Panc1 (cell line): ENCODE data around the gene PRDM5. TPM values are rescaled to one million over a fixed set of nuclear protein-coding genes. Genes with fewer than 3 reads are reported as not detected.

Experiments
- ATAC-seq: fragments of 200-7000 bp; cut with Tn5 transposase; 2 replicates; pipeline ENCODE4 v1.9.1; 2020; ENCODE audit warnings: mild to moderate bottlenecking, moderate library complexity
- BruUV-seq: library from RNA; stranded (reverse); fragments of 400-500 nt; replicated peaks from 2 replicates; lab custom pipeline; 2021; lab: Mats Ljungman, UMichigan
- CTCF ChIA-PET: fragments of 300-600 bp; sonication (Branson Sonifier 250); formaldehyde crosslinking; loops from one replicate; lab custom pipeline; 2022; ENCODE audit warnings: antibody characterized with exemption; lab: Charles Lee
- POLR2A ChIA-PET: fragments of 300-600 bp; sonication (Branson Sonifier 250); formaldehyde crosslinking; loops from one replicate; lab custom pipeline; 2022; ENCODE audit warnings: antibody characterized with exemption; lab: Charles Lee
- DNase-seq: peaks from one replicate; pipeline ENCODE4 v3.0.0-alpha.2; 2010; ENCODE audit warnings: low read depth, low spot score
- H3K27ac ChIP-seq: 2 replicates; pipeline ENCODE4 v1.5.1; 2011; ENCODE audit warnings: mild to moderate bottlenecking, low read length, inconsistent platforms
- H3K27me3 ChIP-seq: fragments of 200-500 bp; sonication (Bioruptor generic); 2 replicates; pipeline ENCODE4 v1.6.0; 2014; ENCODE audit warnings: low read length, inconsistent platforms; ENCODE audit not compliant: control insufficient read depth, insufficient read depth
- H3K36me3 ChIP-seq: fragments of 200-500 bp; sonication (Bioruptor generic); 2 replicates; pipeline ENCODE4 v1.5.1; 2014; ENCODE audit warnings: inconsistent platforms, mild to moderate bottlenecking, low read length, moderate library complexity; ENCODE audit not compliant: control insufficient read depth, insufficient read depth
- H3K4me1 ChIP-seq: 2 replicates; pipeline ENCODE4 v1.5.1; 2011; ENCODE audit warnings: inconsistent platforms, mild to moderate bottlenecking, low read length, moderate library complexity; ENCODE audit not compliant: control insufficient read depth, insufficient read depth
- H3K4me3 ChIP-seq, 2 experiments: 2 replicates each; pipeline ENCODE4 v1.5.1; 2011 to 2012; ENCODE audit warnings: low read depth in 2 of 2, low read length in 2 of 2, mild to moderate bottlenecking in 2 of 2, inconsistent platforms in 1 of 2, moderate library complexity in 1 of 2
- H3K9me3 ChIP-seq: fragments of 200-500 bp; sonication (Bioruptor generic); 2 replicates; pipeline ENCODE4 v1.5.1; 2014; ENCODE audit warnings: low read depth, mild to moderate bottlenecking, inconsistent platforms, low read length, moderate library complexity; ENCODE audit not compliant: control insufficient read depth, insufficient read depth
- CTCF ChIP-seq: fragments of 450-650 bp; IDR thresholded peaks from 2 replicates; pipeline ENCODE4 v1.5.1; 2017; ENCODE audit warnings: mild to moderate bottlenecking
- POLR2AphosphoS5 ChIP-seq: IDR thresholded peaks from 2 replicates; pipeline ENCODE4 v1.6.1; 2012; ENCODE audit warnings: mild to moderate bottlenecking, low read depth, low read length, moderate library complexity
- REST ChIP-seq, 2 experiments: IDR thresholded peaks; 2 replicates each; pipeline ENCODE4 v1.6.1; 2011 to 2012; ENCODE audit warnings: low read depth in 2 of 2, control low read depth in 1 of 2, low read length in 1 of 2, mild to moderate bottlenecking in 1 of 2, moderate library complexity in 1 of 2; ENCODE audit not compliant: insufficient read depth in 1 of 2
- SIN3A ChIP-seq: IDR thresholded peaks from 2 replicates; pipeline ENCODE4 v1.6.1; 2012; ENCODE audit warnings: low read depth, mild to moderate bottlenecking, low read length, moderate library complexity, borderline replicate concordance; ENCODE audit not compliant: insufficient read depth
- TCF7L2 ChIP-seq: IDR thresholded peaks from 2 replicates; pipeline ENCODE4 v1.6.1; 2011; ENCODE audit warnings: mild to moderate bottlenecking, low read depth, low read length, inconsistent platforms
- in situ Hi-C: cut with HindIII; loops from 2 replicates; pipeline ENCODE4 v1.10.0; 2016; ENCODE audit warnings: low sequenced_read_pairs, low pct_unique_long_range_greater_than_20kb
- intact Hi-C: fragments of 100-400 bp; cut with micrococcal nuclease; formaldehyde crosslinking; loops from one replicate; pipeline ENCODE4 v1.10.0; 2022; ENCODE audit not compliant: unreplicated experiment
- total RNA-seq: library from RNA; stranded (reverse); gene quantifications from one replicate; pipeline ENCODE4 v1.2.1, GENCODE V29; 2021; ENCODE audit not compliant: unreplicated experiment

The PRDM5 gene
- total RNA-seq, 1 experiment from 2014 or later = 8.4 TPM

DNA sequence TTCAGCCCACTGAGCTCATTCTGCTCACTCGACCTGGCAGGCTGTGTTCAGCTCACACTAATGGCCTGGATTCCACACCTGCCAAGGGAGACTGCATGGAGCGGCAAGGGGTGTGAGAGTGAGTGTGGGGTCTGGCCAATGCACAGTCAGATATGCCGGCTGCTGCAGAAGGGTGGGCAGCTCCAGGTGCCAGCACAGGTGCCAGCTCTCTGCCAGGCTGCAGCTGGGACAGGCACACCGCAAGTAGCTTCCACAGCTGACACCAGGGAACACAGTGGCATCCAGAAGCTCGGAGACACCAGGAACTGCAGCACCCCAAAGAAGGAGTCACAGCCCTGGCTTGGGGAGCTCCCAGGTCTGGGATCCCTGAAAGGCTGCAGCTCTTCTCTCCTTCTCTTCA, 83.7 kb downstream of the PRDM5 start:
- ChIA-PET POLR2A (interaction anchor here (0.9 kb wide), 1 partner anchor 104 kb away, joined by 3 read pairs; no protein-coding TSS in a partner anchor), CTCF (no interaction called here)
- H3K4me3 ChIP-seq = no peak overlapping the region

GRCh38 chr4:120837656-120838055, 84.9 kb downstream of the PRDM5 start:
- DNase-seq = no peak
- TF ChIP-seq CTCF (no peak), SIN3A (no peak), REST (IDR thresholded peaks at IDR 0.05; ENCODE audit: insufficient read depth in 1 of 2, low read depth in 2 of 2, low read length in 1 of 2) (no peak), TCF7L2 (no peak), POLR2AphosphoS5 (no peak)
- BruUV-seq = no TSS peak
- Histone ChIP-seq H3K4me1 (no peaks in the 10 kb centered on the region), H3K9me3 (no peaks in the 10 kb centered on the region), H3K27ac (no peak overlapping the region), H3K4me3 (no peak overlapping the region), H3K27me3 (no peaks in the 10 kb centered on the region), H3K36me3 (no peaks in the 10 kb centered on the region)
- POLR2A ChIA-PET = no interaction called here
- in situ Hi-C loops = no loop called here
- CTCF ChIA-PET = no interaction called here
- no peak for ATAC-seq
- intact Hi-C loops = no loop called here

More for the DNA sequence above, 83.7 kb downstream of the PRDM5 start:
- ATAC-seq (no peak), DNase-seq (no peak)
- intact Hi-C loops = no loop called here
- H3K27me3 ChIP-seq = no peaks in the 10 kb centered on the region
- no TSS peak for BruUV-seq
- TF ChIP-seq CTCF (no peak), TCF7L2 (no peak), POLR2AphosphoS5 (no peak), SIN3A (no peak), REST (IDR thresholded peaks at IDR 0.05; ENCODE audit: insufficient read depth in 1 of 2, low read depth in 2 of 2, low read length in 1 of 2) (no peak)
- in situ Hi-C loops = no loop called here
- H3K9me3 ChIP-seq = no peaks in the 10 kb centered on the region
- no peaks in the 10 kb centered on the region for H3K36me3 ChIP-seq
- no peaks in the 10 kb centered on the region for H3K4me1 ChIP-seq
- no peak overlapping the region for H3K27ac ChIP-seq
